Stimulated activated CD8-positive, alpha-beta memory T cell treated with anti-CD3 and anti-CD28 coated beads, Interleukin-15, amount 100 ng/mL, for 1 hour (primary cell): ENCODE data around the gene PKP1.

ENCODE experiments used
- DNase-seq: peaks from one replicate; pipeline ENCODE4 v3.0.0-alpha.2; 2020; ENCODE audit warnings: low read depth

The PKP1 gene

DNA sequence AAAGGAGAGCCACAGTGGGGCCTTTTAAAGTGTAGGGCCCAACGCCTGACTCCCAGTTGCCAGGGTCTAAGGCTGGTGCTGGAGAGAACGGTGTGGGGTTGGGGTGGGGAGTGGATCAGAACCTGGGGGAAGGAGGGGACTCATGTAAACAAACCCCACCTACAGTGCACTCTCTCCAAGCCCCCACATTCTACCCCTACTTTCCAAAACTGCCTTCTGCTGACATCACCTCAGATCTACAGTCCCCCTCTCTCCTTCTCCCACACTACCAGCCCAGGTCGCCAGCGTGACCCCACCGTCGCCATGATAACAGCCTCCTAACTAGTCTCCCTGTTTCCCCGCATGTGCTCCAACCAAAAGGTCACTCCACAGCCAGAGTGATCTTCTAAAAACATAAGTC, 67.6 kb downstream of the PKP1 start:
- DNase-seq: no peak

DNA sequence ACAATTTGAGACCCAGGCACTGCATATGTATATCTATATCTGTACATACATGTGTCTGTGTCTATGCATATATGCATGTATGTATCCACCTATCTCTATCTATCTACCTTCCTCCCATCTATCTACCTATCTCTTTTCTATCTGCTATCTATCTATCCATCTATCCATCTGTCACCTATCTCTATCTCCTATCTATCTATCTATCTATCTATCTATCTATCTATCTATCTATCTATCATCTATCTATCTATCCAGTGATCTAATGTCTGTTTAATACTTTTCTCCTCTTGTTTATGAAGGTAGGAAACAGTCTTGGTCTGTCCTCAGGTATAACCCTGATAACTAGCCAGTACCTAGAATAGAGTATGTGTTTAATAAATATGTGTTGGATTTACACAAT, 68.3 kb downstream of the PKP1 start:
- DNase-seq: no peak

DNA sequence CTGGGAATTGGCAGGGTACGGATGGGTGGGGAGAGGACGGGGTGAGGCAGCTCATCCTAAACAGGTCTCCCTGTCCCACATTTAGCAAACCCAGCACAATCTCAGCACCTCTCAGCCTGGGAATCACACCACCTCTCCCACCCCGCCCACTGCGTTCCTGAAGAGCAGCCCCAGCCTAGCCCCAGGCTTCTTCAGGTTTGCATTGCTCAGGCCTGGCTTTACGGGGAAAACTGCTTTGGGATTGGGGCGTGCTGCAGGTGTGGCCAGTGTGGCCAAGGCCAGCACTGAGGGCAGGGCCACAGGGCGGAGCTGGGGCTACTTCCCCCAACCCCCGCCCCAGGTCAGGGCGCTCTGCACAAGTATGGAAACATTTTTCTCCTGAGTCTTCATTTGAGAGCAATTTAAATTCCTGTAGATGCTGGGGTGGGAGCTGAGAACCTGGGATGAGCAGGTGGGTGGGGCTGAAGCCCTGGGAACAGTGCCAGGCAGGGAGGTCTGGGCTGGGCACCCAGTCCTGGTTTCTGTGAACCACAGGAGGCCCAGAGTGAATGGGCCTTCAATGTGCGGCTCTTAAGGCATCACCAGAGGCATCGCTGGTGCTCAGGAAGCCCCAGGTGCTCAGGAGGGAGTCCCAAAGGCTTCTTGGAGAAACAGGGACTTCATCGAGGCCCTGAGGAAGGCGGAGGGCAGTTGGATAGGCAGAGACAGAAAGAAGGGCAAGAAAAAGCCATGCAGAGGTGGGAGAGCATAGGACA, 70.1 kb downstream of the PKP1 start:
- no peak for DNase-seq

DNA sequence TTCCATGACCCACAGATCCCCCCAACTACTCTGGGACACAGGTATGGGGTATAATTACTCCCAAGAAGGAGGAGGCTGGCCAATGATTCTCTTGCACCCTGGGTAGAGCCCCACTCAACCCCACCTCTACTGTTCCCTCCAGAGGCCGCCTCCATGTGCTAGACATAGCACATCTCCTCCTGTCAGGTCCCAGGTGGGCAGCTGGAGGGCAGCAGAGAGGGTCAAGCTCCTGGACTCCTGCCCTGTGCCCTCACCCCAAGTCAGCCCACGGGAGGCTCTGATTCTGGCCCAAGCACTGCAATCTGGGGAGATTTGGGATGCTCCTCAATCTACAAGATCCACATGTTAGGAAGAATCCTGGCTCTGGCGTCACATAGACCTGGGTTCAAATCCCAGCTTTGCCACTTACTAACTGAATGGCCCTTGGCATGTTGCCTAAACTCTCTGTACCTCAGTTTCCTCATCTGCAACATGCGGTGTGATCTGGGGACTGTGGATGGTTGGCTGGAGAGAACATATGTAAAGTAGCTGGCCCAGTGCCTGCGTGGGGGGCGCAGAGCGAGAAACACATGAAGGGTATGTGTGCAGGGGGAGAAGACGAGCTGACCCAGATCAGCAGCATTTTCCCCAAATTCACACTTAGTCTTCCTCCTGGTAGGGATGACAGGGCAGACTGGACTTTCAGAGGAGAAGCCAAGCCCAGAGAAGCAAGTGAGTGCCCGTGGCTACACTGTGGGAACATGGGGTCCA, 71.0 kb downstream of the PKP1 start:
- no peak for DNase-seq

DNA sequence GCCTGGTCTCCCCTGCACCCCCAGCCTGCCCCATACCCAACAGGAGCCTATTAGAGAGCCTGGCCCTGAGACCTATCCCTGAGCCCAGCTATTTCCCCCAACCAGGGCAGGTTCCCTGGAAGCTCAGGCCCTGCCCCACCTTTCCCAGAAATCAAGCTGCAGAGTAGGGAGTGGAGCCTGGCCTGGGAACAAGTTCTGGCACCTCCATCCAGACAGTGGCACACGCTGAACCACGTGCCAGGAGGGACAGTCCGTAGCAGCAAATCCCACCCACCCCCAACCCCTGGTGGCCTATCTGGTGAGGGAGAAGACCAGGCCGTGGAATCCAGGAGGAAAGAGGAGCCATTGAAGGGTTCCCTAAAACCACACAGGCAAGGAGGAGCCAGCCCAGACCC, 71.6 kb downstream of the PKP1 start:
- no peak for DNase-seq

DNA sequence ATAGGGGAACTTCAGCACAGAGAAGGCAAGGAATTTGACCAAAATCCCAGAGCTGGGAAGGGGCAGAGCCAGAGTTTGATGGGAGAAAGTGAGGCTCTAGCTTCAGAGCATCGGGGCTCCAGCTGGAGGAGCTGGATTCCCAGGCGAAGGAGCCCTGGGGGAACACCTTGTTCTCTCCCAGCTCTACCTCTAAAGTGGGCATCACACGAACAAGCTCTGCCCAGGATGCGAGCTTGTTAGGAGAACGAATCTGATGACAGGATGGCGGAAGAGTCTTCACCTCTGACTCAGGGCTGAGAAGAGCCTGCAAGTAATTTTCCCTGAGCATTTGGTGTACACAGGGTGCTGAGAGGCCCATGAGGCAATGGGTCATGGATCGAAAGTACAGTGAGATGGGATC, 72.2 kb downstream of the PKP1 start:
- no peak for DNase-seq

DNA sequence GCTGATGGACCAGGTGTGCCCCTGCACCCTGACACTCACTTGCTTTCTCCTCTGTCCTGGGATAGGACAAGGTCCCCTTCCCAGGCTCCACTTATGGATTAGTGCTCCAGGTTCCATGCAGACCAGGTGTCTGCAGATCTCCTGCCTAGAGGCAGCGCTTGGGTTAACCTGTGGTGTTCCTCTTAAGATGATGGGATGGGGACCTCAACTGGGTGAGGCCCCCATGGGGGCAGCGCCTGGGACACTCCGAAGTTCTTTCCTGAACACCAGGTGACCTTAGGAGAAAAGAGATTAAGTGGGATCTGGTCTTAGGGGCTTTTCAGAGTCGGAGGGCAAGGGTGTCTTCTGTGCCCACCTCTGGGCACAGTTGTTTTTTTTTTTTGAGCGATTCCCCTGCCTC, 72.9 kb downstream of the PKP1 start:
- DNase-seq: no peak

DNA sequence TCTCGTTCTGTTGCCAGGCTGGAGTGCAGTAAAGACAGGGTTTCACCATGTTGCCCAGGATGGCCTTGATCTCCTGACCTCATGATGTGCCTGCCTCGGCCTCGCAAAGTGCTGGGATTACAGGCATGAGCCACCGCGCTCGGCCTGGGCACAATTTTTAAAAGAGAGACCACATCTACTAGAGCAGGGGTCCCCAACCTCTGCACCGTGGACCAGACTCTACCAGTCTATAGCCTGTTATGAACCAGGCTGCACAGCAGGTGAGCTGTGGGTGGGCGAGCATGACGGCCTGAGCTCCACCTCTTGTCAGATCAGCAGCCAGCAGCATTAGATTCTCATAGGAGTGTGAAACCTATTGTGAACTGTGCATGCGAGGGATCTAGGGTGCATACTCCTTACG, 73.4 kb downstream of the PKP1 start:
- no peak for DNase-seq

DNA sequence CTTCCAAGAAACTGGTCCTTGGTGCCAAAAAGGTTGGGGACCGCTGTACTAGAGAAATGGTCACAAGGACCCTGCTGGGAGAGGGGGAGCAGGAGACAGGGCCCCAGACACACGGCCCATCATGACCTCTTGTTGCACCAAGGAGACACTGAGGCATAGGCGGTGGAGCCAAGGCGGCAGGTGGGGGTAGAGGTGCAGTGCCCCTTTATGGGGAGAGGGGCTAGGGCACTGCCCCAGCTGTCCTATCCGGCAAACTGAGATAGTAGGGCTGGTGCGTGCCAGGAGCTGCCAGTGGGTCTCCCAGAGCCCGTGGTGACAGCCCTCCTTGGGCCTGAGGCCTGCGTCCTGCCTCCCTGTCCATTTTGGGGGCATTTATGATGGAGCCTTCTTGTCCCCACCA, 73.9 kb downstream of the PKP1 start:
- DNase-seq: no peak

DNA sequence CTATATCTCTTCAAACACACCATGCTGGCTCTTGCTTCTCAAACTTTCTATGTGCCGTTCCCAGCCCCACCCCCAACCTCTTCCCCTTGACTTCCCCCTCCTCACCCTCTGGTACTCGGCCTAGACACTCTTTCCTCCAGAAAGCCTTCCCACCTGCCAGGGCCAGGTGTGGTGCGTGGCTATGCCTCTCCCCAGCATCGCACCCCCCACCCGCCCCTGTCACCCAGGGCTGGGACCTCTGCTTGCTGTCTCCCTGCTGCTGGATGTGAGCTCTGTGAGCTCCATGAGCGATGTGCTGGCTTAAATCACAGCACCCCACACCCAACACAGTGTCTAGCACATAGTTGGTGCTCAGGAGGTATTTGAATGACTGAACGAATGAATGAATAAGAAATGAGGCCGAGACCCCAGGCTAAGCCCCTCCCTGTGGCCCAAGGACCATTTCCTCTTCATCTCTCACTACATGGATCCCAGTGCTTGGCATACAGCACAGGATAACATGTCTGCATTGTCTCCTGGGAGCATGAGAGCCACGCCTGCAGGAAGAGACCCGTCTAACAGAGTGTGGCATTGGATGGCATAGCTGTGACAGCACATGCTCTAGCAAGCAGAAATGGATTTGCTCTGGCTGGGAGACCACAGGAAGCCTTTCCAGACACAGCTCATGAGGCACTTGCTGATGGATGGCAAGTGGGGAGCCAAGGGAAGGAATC, 74.5 kb downstream of the PKP1 start:
- DNase-seq: no peak

DNA sequence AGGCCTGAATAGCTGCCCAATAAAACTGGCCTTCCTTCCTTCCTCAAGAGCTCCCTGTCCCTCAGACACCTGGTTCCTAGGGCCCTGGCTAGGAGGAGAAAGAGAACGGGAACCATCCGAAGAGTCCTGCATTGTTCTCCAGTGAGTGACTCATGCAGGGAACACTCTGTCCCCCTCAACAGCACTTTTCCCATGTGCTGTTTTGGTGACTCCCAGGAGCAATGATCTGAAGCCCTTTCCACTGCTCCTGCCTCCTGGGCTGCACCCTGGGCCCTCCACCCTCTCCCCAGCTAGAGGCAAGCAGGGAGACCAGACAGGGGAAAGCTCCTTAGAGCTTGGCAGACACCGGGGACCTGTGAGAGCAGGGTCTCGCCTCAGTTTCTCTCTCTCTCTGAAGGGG, 75.3 kb downstream of the PKP1 start:
- no peak for DNase-seq

DNA sequence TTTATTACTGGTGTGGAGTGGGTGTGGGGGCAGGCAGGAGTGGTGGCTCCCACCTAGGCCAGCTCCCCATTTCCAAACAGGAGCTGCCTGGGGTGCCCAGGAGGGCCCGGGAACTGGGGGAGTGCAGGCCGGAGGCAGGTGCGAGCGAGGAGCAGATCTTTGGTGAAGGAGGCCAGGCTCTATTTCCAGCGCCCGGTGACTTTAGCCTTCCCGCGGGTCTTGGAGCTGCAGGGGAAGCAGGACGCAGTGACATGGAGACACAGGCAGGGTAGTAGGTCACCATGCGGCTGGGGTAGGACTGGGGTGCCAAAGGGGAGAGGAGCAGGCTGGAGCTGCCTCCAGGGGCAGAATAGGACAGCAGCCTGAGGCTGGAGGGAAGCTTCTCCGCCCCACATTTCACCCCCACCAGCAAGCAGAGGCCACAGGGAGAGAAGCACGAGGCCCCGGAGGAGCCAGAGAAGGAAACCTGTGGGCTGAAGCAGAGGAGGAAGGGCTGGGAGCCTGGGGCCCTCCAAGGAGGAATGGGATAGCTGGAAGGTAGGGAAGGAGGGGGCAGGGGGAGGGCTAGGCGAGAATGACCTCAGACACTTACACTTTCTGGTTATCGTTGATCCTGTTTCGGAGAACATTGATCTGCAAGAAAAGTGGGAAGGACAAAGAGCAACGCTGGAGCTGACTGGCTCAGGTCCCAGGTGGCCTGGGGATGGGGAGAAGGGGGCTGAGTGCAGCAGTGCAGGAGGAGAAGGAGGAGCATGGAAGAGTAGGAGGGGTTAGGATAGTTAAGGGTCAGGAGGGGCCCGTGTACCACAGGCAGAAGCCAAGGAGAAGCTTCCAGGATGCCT, 75.9 kb downstream of the PKP1 start:
- DNase-seq: no peak

DNA sequence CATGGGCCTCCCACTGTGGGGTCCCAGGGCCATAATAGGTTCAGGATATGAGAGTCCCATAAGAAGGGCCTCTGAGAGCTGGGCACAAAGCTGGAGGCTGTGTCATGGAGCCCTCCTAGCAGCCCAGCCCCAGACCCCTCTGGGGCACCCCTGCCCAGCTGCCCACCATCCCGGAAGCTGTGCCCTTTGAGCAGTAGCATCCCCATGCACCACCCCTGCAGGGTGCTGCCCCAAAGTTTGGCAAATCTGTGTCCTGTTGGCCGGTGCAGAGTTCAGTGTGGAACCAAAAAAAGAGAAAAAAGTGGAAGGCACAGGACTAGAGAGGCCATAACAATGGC, 76.5 kb downstream of the PKP1 start:
- no peak for DNase-seq

DNA sequence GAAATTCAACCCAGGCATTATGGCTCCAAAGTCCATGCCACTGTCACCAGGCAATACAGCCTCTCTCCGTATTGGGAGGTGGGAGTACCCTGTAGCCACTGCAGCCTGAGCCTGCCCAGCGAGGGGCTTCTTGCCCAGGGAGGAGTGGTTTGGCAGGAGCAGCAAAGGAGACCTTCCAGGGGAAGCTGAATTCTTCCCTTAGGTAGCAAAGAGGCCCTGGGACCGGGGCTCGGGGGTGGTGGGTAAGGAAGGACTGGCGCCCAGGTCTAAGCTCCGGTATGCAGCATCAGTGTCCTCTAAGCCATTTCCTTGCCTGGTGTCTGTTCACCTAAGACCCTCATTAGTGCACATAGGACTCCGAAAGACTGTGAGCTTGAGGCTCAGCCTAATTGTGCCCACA, 77.2 kb downstream of the PKP1 start:
- DNase-seq: no peak

DNA sequence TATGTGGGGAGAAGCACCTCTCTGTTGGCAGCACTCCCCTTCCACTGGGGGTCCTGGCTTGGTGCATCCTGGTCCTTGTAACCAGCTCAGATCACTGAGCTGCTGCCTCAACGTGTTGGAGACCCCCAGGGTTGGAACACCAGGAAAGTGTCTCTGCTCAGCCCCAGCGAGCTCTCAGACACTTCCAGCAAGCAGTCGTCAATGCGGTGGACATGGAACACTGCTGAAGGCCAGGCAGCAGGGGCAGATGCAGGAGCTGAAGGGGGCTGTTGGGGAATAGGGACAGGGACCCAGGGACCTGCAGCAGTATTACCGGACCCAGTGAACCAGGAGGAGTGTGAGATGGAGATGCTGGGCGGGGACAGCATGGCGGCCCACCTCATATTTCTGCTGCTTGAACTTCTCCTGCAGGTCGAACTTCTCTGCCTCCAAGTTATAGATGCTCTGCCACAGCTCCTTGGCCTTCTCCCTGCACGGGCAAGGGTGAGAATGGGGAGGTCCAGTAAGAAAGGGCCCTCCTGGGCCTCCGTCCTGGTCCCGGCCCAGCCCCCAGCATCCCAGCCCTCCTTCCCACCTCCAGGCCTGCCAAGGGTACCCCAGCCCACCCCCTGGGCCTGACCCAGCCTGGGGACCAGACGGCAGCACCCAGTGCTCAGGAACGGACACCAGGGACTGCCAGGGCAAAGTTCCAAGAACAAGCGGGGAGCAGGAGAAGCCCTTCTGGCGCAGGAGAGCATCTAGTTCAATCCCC, 77.8 kb downstream of the PKP1 start:
- DNase-seq: no peak

DNA sequence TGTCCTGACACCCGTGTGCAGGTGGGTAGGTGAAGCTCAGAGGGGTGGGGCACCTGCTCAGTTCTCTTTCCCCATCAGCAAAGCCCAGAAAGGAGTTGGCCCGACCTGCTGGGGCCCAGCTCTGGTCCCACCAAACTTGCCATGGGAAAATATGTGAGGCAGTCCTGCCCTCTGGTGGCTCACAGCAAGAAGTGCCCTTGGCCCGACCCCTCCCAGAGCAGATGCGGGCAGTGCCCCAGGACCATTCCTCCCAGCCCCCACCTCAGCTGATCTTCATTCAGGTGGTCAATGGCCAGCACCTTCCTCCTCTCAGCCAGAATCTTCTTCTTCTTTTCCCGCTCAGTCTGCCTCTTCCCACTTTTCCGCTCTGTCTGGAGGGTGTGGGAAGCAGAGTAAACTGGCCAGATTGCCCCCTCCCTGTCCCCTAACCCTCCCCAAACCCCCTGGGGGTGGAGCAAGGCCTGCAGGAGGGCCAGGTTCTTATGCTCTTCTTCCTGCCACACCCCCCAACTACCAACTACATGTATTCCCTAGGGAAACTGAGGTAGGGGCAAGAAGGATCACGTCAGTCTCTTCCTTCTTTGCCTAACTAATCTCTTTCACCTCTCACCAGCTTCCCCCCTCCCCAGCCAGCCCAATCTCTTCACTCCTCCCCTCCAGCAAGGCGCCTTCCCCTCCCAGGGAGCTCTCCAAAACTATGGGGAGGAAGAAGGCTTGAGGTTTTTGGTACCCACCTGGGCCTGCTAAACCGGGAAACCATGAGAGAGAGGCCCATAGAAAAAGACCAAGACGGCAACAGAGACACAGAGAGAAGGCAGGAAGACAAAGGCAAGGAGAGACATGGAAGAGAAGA, 78.6 kb downstream of the PKP1 start:
- no peak for DNase-seq

DNA sequence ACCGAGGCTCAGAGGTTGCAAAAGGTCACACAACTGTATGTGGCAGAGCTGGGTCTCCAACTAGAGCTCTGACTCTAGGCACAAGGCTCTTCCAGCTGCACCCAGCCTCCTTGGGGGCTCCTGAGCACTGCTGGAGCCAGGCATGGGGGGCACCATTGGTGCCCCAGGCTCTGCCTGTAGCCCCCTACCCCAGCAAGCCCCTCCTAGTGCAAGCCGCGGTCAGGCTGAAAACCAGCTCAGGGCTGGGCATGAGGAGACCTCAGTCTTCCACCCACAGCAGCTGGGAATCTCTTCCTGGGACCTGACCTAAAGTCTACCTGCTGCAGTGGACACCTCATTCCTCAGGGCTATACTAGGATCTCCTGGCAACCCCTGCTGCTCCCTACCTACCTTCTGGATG, 79.6 kb downstream of the PKP1 start:
- DNase-seq: no peak

DNA sequence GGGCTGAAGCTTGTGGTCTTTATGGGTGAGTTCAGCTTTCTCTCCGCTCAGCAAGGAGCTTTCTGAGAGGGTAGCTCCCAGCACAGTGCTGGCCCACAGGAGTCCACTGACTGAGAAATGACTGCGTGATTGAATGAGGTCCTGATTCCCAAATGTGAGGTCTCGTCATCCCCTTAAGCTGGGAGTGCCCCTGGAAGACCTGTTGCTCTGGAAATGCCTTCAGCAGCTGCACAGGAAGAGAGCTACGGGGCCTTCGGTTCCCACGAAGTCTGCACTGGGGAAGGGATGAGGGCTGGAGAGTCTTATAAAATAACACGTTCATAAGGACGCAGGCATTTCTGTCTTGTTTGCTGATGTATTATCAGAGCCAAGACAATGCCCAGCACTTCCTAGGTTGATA, 80.2 kb downstream of the PKP1 start:
- no peak for DNase-seq

DNA sequence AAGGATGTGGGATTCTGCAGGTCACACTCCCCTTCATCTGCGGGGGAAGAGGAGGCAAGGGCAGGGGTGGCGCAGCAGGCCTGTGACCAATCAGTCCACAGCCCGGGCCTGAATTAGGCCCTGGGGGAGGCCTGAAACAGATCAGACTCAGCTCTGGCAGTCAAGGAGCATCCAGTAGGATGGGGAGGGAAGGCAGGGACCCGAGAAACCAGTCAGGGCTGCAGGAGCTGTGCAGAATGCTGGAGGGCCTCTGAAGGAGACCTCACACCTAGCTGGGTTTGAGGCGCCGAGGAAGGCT, 81.5 kb downstream of the PKP1 start:
- no peak for DNase-seq

DNA sequence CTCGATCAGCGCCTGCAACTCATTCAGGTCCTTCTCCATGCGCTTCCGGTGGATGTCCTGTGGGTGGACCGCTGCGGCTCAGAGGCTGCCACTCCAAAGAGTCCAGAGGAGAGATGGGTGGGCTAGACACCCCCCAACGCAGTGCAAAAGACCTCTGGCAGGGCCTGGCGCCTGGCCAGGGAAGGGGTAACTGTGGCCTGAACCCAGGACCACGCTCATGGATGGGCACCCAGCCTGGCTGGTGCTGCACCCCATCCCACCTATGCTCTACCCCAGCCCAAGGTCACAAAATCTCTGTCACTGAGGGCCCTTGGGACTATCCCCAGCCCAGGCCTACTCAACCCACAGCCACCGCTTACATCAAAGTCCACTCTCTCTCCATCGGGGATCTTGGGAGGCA, 81.9 kb downstream of the PKP1 start:
- no peak for DNase-seq

DNA sequence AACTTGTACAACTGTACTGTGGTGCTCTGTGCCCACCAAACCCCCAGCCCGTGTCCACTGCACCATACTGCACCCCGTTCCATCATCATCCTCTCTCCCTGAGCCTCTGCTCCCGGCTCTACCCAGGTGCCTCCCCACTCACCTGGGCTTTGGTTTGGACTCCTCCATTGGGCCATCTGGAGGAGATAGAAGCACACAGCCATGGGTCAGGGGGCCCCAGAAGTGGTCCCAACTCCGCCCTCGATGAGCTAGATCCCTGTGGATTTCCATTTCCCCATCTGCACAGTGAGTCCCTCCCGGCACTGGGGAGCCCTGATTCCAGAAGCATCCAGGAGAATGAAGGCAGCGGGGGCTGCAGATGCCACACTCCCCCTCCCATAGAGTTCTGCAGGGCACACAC, 83.4 kb downstream of the PKP1 start:
- no peak for DNase-seq
